Mesodermal cell (in vitro differentiated cells): Measurements from ENCODE around the gene CAMK1D.

Experiments
- H3K27ac ChIP-seq: 2 replicates; pipeline ENCODE4 v1.7.0; 2013; ENCODE audit warnings: mild to moderate bottlenecking, low read depth, low read length, moderate library complexity; ENCODE audit not compliant: severe bottlenecking
- H3K36me3 ChIP-seq: 2 replicates; pipeline ENCODE4 v1.7.1; 2013; ENCODE audit warnings: mild to moderate bottlenecking, low read length, moderate library complexity; ENCODE audit not compliant: control insufficient read depth, insufficient read depth
- H3K4me1 ChIP-seq: one replicate; pipeline ENCODE4 v1.7.1; 2013; ENCODE audit warnings: mild to moderate bottlenecking, low read length; ENCODE audit not compliant: insufficient read depth, control insufficient read depth, poor library complexity, severe bottlenecking
- H3K4me3 ChIP-seq: 2 replicates; pipeline ENCODE4 v1.7.0; 2013; ENCODE audit warnings: low read length, control low read depth, mild to moderate bottlenecking; ENCODE audit not compliant: insufficient read depth, poor library complexity, severe bottlenecking; ENCODE audit errors: extremely low read depth
- H3K9me3 ChIP-seq: 2 replicates; pipeline ENCODE4 v1.7.1; 2013; ENCODE audit warnings: mild to moderate bottlenecking, low read length, moderate library complexity; ENCODE audit not compliant: control insufficient read depth
- WGBS, 2 experiments: methylation state at CpG; one replicate each; pipeline ENCODE4 v1.1.5; 2013; ENCODE audit warnings: missing lambda C conversion rate in 2 of 2; ENCODE audit not compliant: insufficient coverage in 2 of 2; 5-methylcytosine and 5-hydroxymethylcytosine counted together

CAMK1D gene

GRCh38 chr10:12699781-12700556, 350.6 kb downstream of the CAMK1D start:
- H3K36me3 ChIP-seq: no peaks in the 10 kb centered on the region
- H3K27ac ChIP-seq: no peak overlapping the region
- H3K9me3 ChIP-seq: no peaks in the 10 kb centered on the region
- H3K4me3 ChIP-seq: no peak overlapping the region
- H3K4me1 ChIP-seq: peaks cover 3% of the 10 kb centered on the region
- WGBS, 2 experiments: 89 to 94% methylated on average over 3 to 6 of the region's 9 CpGs

- WGBS, 2 experiments: 80 to 100% methylated on average over 1 of the region's 3 CpGs
- no peaks in the 10 kb centered on the region for H3K36me3 ChIP-seq
- H3K27ac ChIP-seq: no peak overlapping the region
- H3K9me3 ChIP-seq: no peaks in the 10 kb centered on the region
- no peak overlapping the region for H3K4me3 ChIP-seq
- H3K4me1 ChIP-seq: peaks cover 3% of the 10 kb centered on the region
These were observed 351.2 kb downstream of the CAMK1D start for GRCh38 chr10:12700557-12700874.

- H3K27ac ChIP-seq: no peak overlapping the region
- H3K36me3 ChIP-seq: no peaks in the 10 kb centered on the region
- peaks cover 9% of the 10 kb centered on the region for H3K4me1 ChIP-seq
- H3K4me3 ChIP-seq: no peak overlapping the region
- WGBS, 2 experiments: 93% methylated on average over 2 of the region's 6 CpGs; no CpG with 5 or more reads in 1 of the 2 experiments
- H3K9me3 ChIP-seq: no peaks in the 10 kb centered on the region
These were observed 352.3 kb downstream of the CAMK1D start for GRCh38 chr10:12701696-12702095.

GRCh38 chr10:12702215-12702770, 352.9 kb downstream of the CAMK1D start:
- peaks cover 15% of the 10 kb centered on the region for H3K4me1 ChIP-seq
- H3K27ac ChIP-seq: no peak overlapping the region
- 93% methylated on average over 7 to 8 of the region's 9 CpGs for WGBS, 2 experiments
- H3K9me3 ChIP-seq: no peaks in the 10 kb centered on the region
- H3K4me3 ChIP-seq: no peak overlapping the region
- no peaks in the 10 kb centered on the region for H3K36me3 ChIP-seq

GRCh38 chr10:12703126-12703525, 353.8 kb downstream of the CAMK1D start:
- H3K9me3 ChIP-seq: no peaks in the 10 kb centered on the region
- H3K27ac ChIP-seq: no peak overlapping the region
- WGBS, 2 experiments: 93 to 98% methylated on average over 5 of the region's 6 CpGs
- no peaks in the 10 kb centered on the region for H3K36me3 ChIP-seq
- peaks cover 21% of the 10 kb centered on the region for H3K4me1 ChIP-seq
- no peak overlapping the region for H3K4me3 ChIP-seq

GRCh38 chr10:12703813-12704212, 354.5 kb downstream of the CAMK1D start:
- Histone ChIP-seq H3K4me1 (peaks cover 28% of the 10 kb centered on the region), H3K36me3 (no peaks in the 10 kb centered on the region), H3K4me3 (no peak overlapping the region), H3K27ac (no peak overlapping the region), H3K9me3 (no peaks in the 10 kb centered on the region)
- WGBS, 2 experiments: 93 to 97% methylated on average over 3 to 4 of the region's 6 CpGs

- H3K4me1 ChIP-seq: peaks cover 35% of the 10 kb centered on the region
- no peak overlapping the region for H3K4me3 ChIP-seq
- 100% methylated on average over 1 of the region's 3 CpGs; no CpG with 5 or more reads in 1 of the 2 experiments for WGBS, 2 experiments
- H3K36me3 ChIP-seq: no peaks in the 10 kb centered on the region
- no peak overlapping the region for H3K27ac ChIP-seq
- no peaks in the 10 kb centered on the region for H3K9me3 ChIP-seq
These were observed 355.1 kb downstream of the CAMK1D start for GRCh38 chr10:12704488-12704887.

- Histone ChIP-seq H3K4me3 (no peak overlapping the region), H3K36me3 (no peaks in the 10 kb centered on the region), H3K27ac (no peak overlapping the region), H3K9me3 (no peaks in the 10 kb centered on the region), H3K4me1 (peaks cover 37% of the 10 kb centered on the region)
- 96% methylated on average over 4 of the region's 4 CpGs; no CpG with 5 or more reads in 1 of the 2 experiments for WGBS, 2 experiments
These were observed 356.6 kb downstream of the CAMK1D start for GRCh38 chr10:12705943-12706342.

GRCh38 chr10:12707461-12708185, 358.3 kb downstream of the CAMK1D start:
- Histone ChIP-seq H3K9me3 (no peaks in the 10 kb centered on the region), H3K4me1 (peaks cover 37% of the 10 kb centered on the region), H3K4me3 (no peak overlapping the region), H3K36me3 (no peaks in the 10 kb centered on the region), H3K27ac (peak overlapping the region; percentile 39)
- WGBS, 2 experiments: 51 to 63% methylated on average over 8 to 9 of the region's 10 CpGs

- H3K4me3 ChIP-seq: no peak overlapping the region
- H3K36me3 ChIP-seq: no peaks in the 10 kb centered on the region
- H3K9me3 ChIP-seq: no peaks in the 10 kb centered on the region
- no peak overlapping the region for H3K27ac ChIP-seq
- H3K4me1 ChIP-seq: peaks cover 34% of the 10 kb centered on the region
- 75% methylated on average over 1 of the region's 3 CpGs; no CpG with 5 or more reads in 1 of the 2 experiments for WGBS, 2 experiments
These were observed 359.7 kb downstream of the CAMK1D start for GRCh38 chr10:12709000-12709401.
